Naive thymus-derived CD4-positive, alpha-beta T cell (primary cell): ENCODE measurements around the gene OR6C1. TPM values are rescaled to one million over a fixed set of nuclear protein-coding genes. Genes with fewer than 3 reads are reported as not detected.
"Not testable (repeated sequence)": the region's sequence is repeated elsewhere in the genome, so short reads cannot be mapped to it uniquely, and the experiment has no call there.

Source experiments
- ATAC-seq: fragments of 150-1000 bp; cut with Tn5 transposase; 2 replicates; pipeline ENCODE4 v1.10.0; 2021; ENCODE audit warnings: mild to moderate bottlenecking, moderate library complexity
- CTCF ChIA-PET: fragments of 350-600 bp; sonication (Branson Sonifier 250); formaldehyde crosslinking; loops from one replicate; lab custom pipeline; 2021; ENCODE audit warnings: antibody characterized with exemption; lab: Charles Lee
- POLR2A ChIA-PET: fragments of 350-600 bp; sonication (Branson Sonifier 250); formaldehyde crosslinking; loops from one replicate; lab custom pipeline; 2021; ENCODE audit warnings: antibody characterized with exemption, inconsistent platforms; lab: Charles Lee
- DNase-seq, 9 donors: peaks; one replicate each; pipeline versions ENCODE4 v3.0.0 to v3.0.0-alpha.2; 2020 to 2022; ENCODE audit warnings: mixed read lengths in 1 of 9
- H3K27ac ChIP-seq: one replicate; pipeline ENCODE4 v1.7.0; 2013; ENCODE audit warnings: mild to moderate bottlenecking, low read depth, low read length, moderate library complexity
- H3K27me3 ChIP-seq, 2 donors: one replicate each; pipeline ENCODE4 v1.7.0; 2013; ENCODE audit warnings: low read length in 2 of 2, mild to moderate bottlenecking in 2 of 2, moderate library complexity in 2 of 2; ENCODE audit not compliant: control insufficient read depth in 2 of 2, insufficient read depth in 2 of 2
- H3K36me3 ChIP-seq, 3 experiments: 1 replicate in 2 of 3; 2 replicates in 1 of 3; pipeline ENCODE4 v1.7.0; 2013; ENCODE audit warnings: low read length in 3 of 3, mild to moderate bottlenecking in 3 of 3, moderate library complexity in 1 of 3; ENCODE audit not compliant: insufficient read depth in 3 of 3, control insufficient read depth in 2 of 3
- H3K4me1 ChIP-seq, 2 donors: one replicate each; pipeline ENCODE4 v1.7.0; 2013; ENCODE audit warnings: low read length in 2 of 2, mild to moderate bottlenecking in 2 of 2, moderate library complexity in 1 of 2; ENCODE audit not compliant: control insufficient read depth in 2 of 2, insufficient read depth in 2 of 2
- H3K4me3 ChIP-seq: 2 replicates; pipeline ENCODE4 v1.7.0; 2013; ENCODE audit warnings: mild to moderate bottlenecking, low read length
- H3K9me3 ChIP-seq, 3 experiments: 1 replicate in 2 of 3; 2 replicates in 1 of 3; pipeline ENCODE4 v1.7.0; 2013; ENCODE audit warnings: low read length in 3 of 3; ENCODE audit not compliant: control insufficient read depth in 2 of 3
- H3K27ac Mint-ChIP-seq, 9 donors: one replicate each; pipeline ENCODE4 v1.8.0; 2020 to 2022; ENCODE audit warnings: mixed read lengths in 9 of 9, mild to moderate bottlenecking in 8 of 9, moderate library complexity in 5 of 9, inconsistent platforms in 2 of 9
- H3K27me3 Mint-ChIP-seq, 5 donors: one replicate each; pipeline ENCODE4 v1.8.0; 2021 to 2022; ENCODE audit warnings: mixed read lengths in 5 of 5, mild to moderate bottlenecking in 1 of 5
- H3K36me3 Mint-ChIP-seq, 5 donors: one replicate each; pipeline ENCODE4 v1.8.0; 2020 to 2022; ENCODE audit warnings: mixed read lengths in 5 of 5, mild to moderate bottlenecking in 3 of 5, inconsistent platforms in 1 of 5
- H3K4me1 Mint-ChIP-seq, 7 donors: one replicate each; pipeline ENCODE4 v1.8.0; 2020 to 2022; ENCODE audit warnings: mixed read lengths in 7 of 7, mild to moderate bottlenecking in 3 of 7, inconsistent platforms in 1 of 7
- H3K4me3 Mint-ChIP-seq, 10 donors: one replicate each; pipeline ENCODE4 v1.8.0; 2020 to 2022; ENCODE audit warnings: mild to moderate bottlenecking in 10 of 10, mixed read lengths in 10 of 10, moderate library complexity in 6 of 10, inconsistent platforms in 2 of 10
- H3K9me3 Mint-ChIP-seq, 11 donors: one replicate each; pipeline ENCODE4 v1.8.0; 2020 to 2022; ENCODE audit warnings: mixed read lengths in 11 of 11, mild to moderate bottlenecking in 4 of 11, inconsistent platforms in 1 of 11, moderate library complexity in 1 of 11
- intact Hi-C, 2 donors: fragments of 100-400 bp; cut with micrococcal nuclease; formaldehyde crosslinking; loops; one replicate each; pipeline ENCODE4 v1.15.1; 2023
- polyA plus RNA-seq, 2 donors: library from polyadenylated mRNA; unstranded; fragments of 300-500 nt; fragmentation: Illumina TruSeq; gene quantifications; one replicate each; pipeline ENCODE4 v1.2.3, GENCODE V29; 2021
- total RNA-seq, 6 experiments: library from RNA in 5 of 6; stranded (reverse) in 5 of 6; gene quantifications; 1 replicate in 5 of 6; 2 replicates in 1 of 6; pipeline ENCODE4 v1.2.3 and lab custom pipeline; 2021 to 2026

OR6C1 gene
- total RNA-seq (not detected), polyA plus RNA-seq (not detected), total RNA-seq (lab: John Stamatoyannopoulos, UW) (not detected)

GRCh38 chr12:55314043-55314442 lies at the start of gene OR6C1:
OR6C1 (plus strand) TSS chr12:55314343; CDS start chr12:55320600, 6,257 bp downstream.
- Histone ChIP-seq H3K9me3 (no peaks in the 10 kb centered on the region), H3K36me3 (no peaks in the 10 kb centered on the region), H3K27ac (no peak within 1 kb of the TSS), H3K27me3 (no peaks in the 10 kb centered on the region), H3K4me3 (no peak within 1 kb of the TSS), H3K4me1 (no peaks in the 10 kb centered on the region)
- no peak within 1 kb of the TSS for H3K4me3 Mint-ChIP-seq
- ChIA-PET POLR2A (no interaction called here), CTCF (no interaction called here)
- H3K36me3 Mint-ChIP-seq, result no peaks in the 10 kb centered on the region
- DNase-seq (no peak), ATAC-seq (no peak)
- intact Hi-C loops, result no loop called here
- peaks cover 8 to 36% (median 29%) of the 10 kb centered on the region in 5 donors for H3K27me3 Mint-ChIP-seq
- H3K27ac Mint-ChIP-seq, result no peak within 1 kb of the TSS
- H3K9me3 Mint-ChIP-seq, result peaks cover 0 to 9% (median 0%) of the 10 kb centered on the region in 11 donors
- no peaks in the 10 kb centered on the region for H3K4me1 Mint-ChIP-seq

- H3K36me3 Mint-ChIP-seq, result no peaks in the 10 kb centered on the region
- H3K27me3 Mint-ChIP-seq, result peaks cover 0 to 44% (median 33%) of the 10 kb centered on the region in 5 donors
- CTCF ChIA-PET, result no interaction called here
- Histone ChIP-seq H3K4me3 (no peak overlapping the region), H3K27me3 (peaks cover 0 to 4% of the 10 kb centered on the region in 2 donors), H3K36me3 (no peaks in the 10 kb centered on the region), H3K4me1 (no peaks in the 10 kb centered on the region), H3K27ac (no peak overlapping the region), H3K9me3 (no peaks in the 10 kb centered on the region)
- POLR2A ChIA-PET, result no interaction called here
- ATAC-seq (no peak), DNase-seq (no peak)
- no peak overlapping the region for H3K4me3 Mint-ChIP-seq
- intact Hi-C loops, result no loop called here
- no peaks in the 10 kb centered on the region for H3K4me1 Mint-ChIP-seq
- H3K27ac Mint-ChIP-seq, result no peak overlapping the region
- peaks cover 0 to 10% (median 0%) of the 10 kb centered on the region in 11 donors for H3K9me3 Mint-ChIP-seq
Measured at GRCh38 chr12:55280991-55281390, 33.2 kb upstream of the OR6C1 start.

- no peaks in the 10 kb centered on the region for H3K36me3 Mint-ChIP-seq
- Histone ChIP-seq H3K4me3 (no peak overlapping the region), H3K27me3 (no peaks in the 10 kb centered on the region), H3K4me1 (no peaks in the 10 kb centered on the region), H3K27ac (no peak overlapping the region), H3K36me3 (no peaks in the 10 kb centered on the region), H3K9me3 (no peaks in the 10 kb centered on the region)
- no peak for DNase-seq
- peaks cover 4 to 40% (median 31%) of the 10 kb centered on the region in 5 donors for H3K27me3 Mint-ChIP-seq
- CTCF ChIA-PET, result no interaction called here
- H3K9me3 Mint-ChIP-seq, result peaks cover 0 to 2% (median 0%) of the 10 kb centered on the region in 11 donors
- POLR2A ChIA-PET, result no interaction called here
- ATAC-seq, result no peak
- intact Hi-C loops, result no loop called here
- H3K27ac Mint-ChIP-seq, result no peak overlapping the region
- H3K4me1 Mint-ChIP-seq, result no peaks in the 10 kb centered on the region
- H3K4me3 Mint-ChIP-seq, result no peak overlapping the region
Measured at GRCh38 chr12:55289999-55290398, 24.1 kb upstream of the OR6C1 start.

- Histone ChIP-seq H3K36me3 (no peaks in the 10 kb centered on the region), H3K4me3 (no peak within 1 kb of the TSS), H3K27ac (no peak within 1 kb of the TSS), H3K9me3 (no peaks in the 10 kb centered on the region), H3K4me1 (no peaks in the 10 kb centered on the region), H3K27me3 (peaks cover 0 to 4% of the 10 kb centered on the region in 2 donors)
- Mint-ChIP-seq H3K9me3 (peaks cover 0 to 12% (median 0%) of the 10 kb centered on the region in 11 donors), H3K27me3 (peaks cover 3 to 48% (median 37%) of the 10 kb centered on the region in 5 donors), H3K4me3 (no peak within 1 kb of the TSS), H3K36me3 (no peaks in the 10 kb centered on the region), H3K4me1 (no peaks in the 10 kb centered on the region), H3K27ac (no peak within 1 kb of the TSS)
- POLR2A ChIA-PET, result no interaction called here
- intact Hi-C loops, result no loop called here
- no peak for DNase-seq
- no peak for ATAC-seq
- CTCF ChIA-PET, result no interaction called here
Measured at GRCh38 chr12:55296469-55296868, 17.7 kb upstream of the OR6C1 start, which contains the start of gene OR6C6. OR6C6 (minus strand) TSS chr12:55296569; CDS start chr12:55295232, 1,337 bp downstream.

- Mint-ChIP-seq H3K9me3 (peaks cover 0 to 18% (median 2%) of the 10 kb centered on the region in 11 donors), H3K36me3 (no peaks in the 10 kb centered on the region), H3K4me3 (no peak overlapping the region), H3K4me1 (peaks cover 0 to 2% (median 0%) of the 10 kb centered on the region in 7 donors), H3K27me3 (peaks cover 4 to 35% (median 30%) of the 10 kb centered on the region in 5 donors), H3K27ac (no peak overlapping the region)
- intact Hi-C loops, result no loop called here
- DNase-seq (no peak), ATAC-seq (no peak)
- H3K36me3 ChIP-seq, result no peaks in the 10 kb centered on the region
- no peaks in the 10 kb centered on the region for H3K4me1 ChIP-seq
- ChIA-PET POLR2A (no interaction called here), CTCF (no interaction called here)
- H3K27me3 ChIP-seq, result no peaks in the 10 kb centered on the region
- no peak overlapping the region for H3K4me3 ChIP-seq
- no peaks in the 10 kb centered on the region for H3K9me3 ChIP-seq
- H3K27ac ChIP-seq, result no peak overlapping the region
Measured at GRCh38 chr12:55320201-55320600, 6.1 kb downstream of the OR6C1 start.

GRCh38 chr12:55325801-55326200 lies 11.7 kb downstream of the OR6C1 start:
- DNase-seq, POLR2A ChIA-PET, H3K27ac Mint-ChIP-seq, intact Hi-C loops, H3K36me3 ChIP-seq, H3K4me3 ChIP-seq, H3K4me1 ChIP-seq, H3K27ac ChIP-seq, ATAC-seq, H3K4me3 Mint-ChIP-seq, H3K9me3 Mint-ChIP-seq, CTCF ChIA-PET, H3K4me1 Mint-ChIP-seq, H3K36me3 Mint-ChIP-seq, H3K27me3 ChIP-seq, H3K9me3 ChIP-seq: not testable (repeated sequence)
- peaks cover 0 to 31% (median 11%) of the 10 kb centered on the region in 5 donors for H3K27me3 Mint-ChIP-seq

- no peak within 1 kb of the TSS for H3K4me3 Mint-ChIP-seq
- H3K36me3 Mint-ChIP-seq, result no peaks in the 10 kb centered on the region
- CTCF ChIA-PET, result no interaction called here
- no peaks in the 10 kb centered on the region for H3K4me1 Mint-ChIP-seq
- H3K27ac Mint-ChIP-seq, result no peak within 1 kb of the TSS
- Histone ChIP-seq H3K27me3 (no peaks in the 10 kb centered on the region), H3K9me3 (no peaks in the 10 kb centered on the region), H3K4me1 (no peaks in the 10 kb centered on the region), H3K36me3 (no peaks in the 10 kb centered on the region), H3K4me3 (no peak within 1 kb of the TSS), H3K27ac (no peak within 1 kb of the TSS)
- H3K9me3 Mint-ChIP-seq, result peaks cover 0 to 2% (median 0%) of the 10 kb centered on the region in 11 donors
- H3K27me3 Mint-ChIP-seq, result peaks cover 0 to 29% (median 10%) of the 10 kb centered on the region in 5 donors
- intact Hi-C loops, result no loop called here
- no peak for ATAC-seq
- POLR2A ChIA-PET, result no interaction called here
- no peak for DNase-seq
Measured at GRCh38 chr12:55330446-55330845, 16.3 kb downstream of the OR6C1 start, which contains the start of gene OR6C3. OR6C3 (plus strand) TSS chr12:55330746; CDS start chr12:55331701, 955 bp downstream.
